Mesothelial cell of epicardium (in vitro differentiated cells): ENCODE results near the gene UPF3A. TPM values are rescaled to one million over a fixed set of nuclear protein-coding genes. Genes with fewer than 3 reads are reported as not detected.

Source experiments
- DNase-seq, 2 experiments: peaks; one replicate each; pipeline ENCODE4 v3.0.0; 2021; ENCODE audit warnings: low spot score in 2 of 2; ENCODE audit not compliant: unreplicated experiment in 2 of 2
- H3K27ac Mint-ChIP-seq: 2 replicates; pipeline ENCODE4 v1.8.0; 2021; ENCODE audit warnings: mixed read lengths
- H3K27me3 Mint-ChIP-seq: 2 replicates; pipeline ENCODE4 v1.8.0; 2021; ENCODE audit warnings: low read depth, mixed read lengths
- H3K36me3 Mint-ChIP-seq: 2 replicates; pipeline ENCODE4 v1.8.0; 2021; ENCODE audit warnings: mixed read lengths
- H3K4me1 Mint-ChIP-seq: 2 replicates; pipeline ENCODE4 v1.8.0; 2021; ENCODE audit warnings: mixed read lengths
- H3K4me3 Mint-ChIP-seq: 2 replicates; pipeline ENCODE4 v1.8.0; 2021; ENCODE audit warnings: mild to moderate bottlenecking, moderate library complexity, mixed read lengths
- H3K9me3 Mint-ChIP-seq: 2 replicates; pipeline ENCODE4 v1.8.0; 2021; ENCODE audit warnings: mixed read lengths
- total RNA-seq: library from RNA; stranded (reverse); gene quantifications from 3 replicates; pipeline ENCODE4 v1.2.1, GENCODE V29; 2021
- TF ChIP-seq, protein P1 (sequence below): fragments of 200-600 bp; sonication (generic); IDR thresholded peaks from one replicate; pipeline ENCODE4 v1.5.0; 2021; ENCODE audit warnings: antibody characterized with exemption; ENCODE audit not compliant: unreplicated experiment

UPF3A gene
- total RNA-seq, 1 donor from 2014 or later: 123 TPM

DNA sequence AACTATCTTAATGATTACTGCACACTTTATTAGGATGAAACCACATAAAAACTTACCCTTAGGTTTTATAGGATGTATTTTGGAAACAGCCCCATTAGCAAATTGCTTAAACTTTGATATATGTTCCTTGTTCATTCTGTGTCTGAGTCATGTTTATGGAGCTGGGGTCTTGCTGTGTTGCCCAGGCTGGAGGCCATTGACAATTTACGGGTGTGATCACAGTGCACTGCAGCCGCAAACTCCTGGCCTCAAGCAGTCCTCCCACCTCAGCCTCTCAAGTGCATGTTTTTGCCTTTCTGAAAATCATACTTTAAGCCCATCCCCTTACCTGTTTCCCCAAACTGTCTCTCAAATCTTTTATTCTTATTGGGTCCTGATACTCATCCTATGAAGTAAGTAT lies 27.7 kb downstream of the UPF3A start:
- H3K4me1 Mint-ChIP-seq: peaks cover 8% of the 10 kb centered on the region
- H3K27me3 Mint-ChIP-seq: no peaks in the 10 kb centered on the region
- H3K27ac Mint-ChIP-seq: no peak overlapping the region
- no peak overlapping the region for H3K4me3 Mint-ChIP-seq
- no peaks in the 10 kb centered on the region for H3K9me3 Mint-ChIP-seq
- H3K36me3 Mint-ChIP-seq: peaks cover 14% of the 10 kb centered on the region
- no peak for DNase-seq
- TF ChIP-seq, protein P1, sequence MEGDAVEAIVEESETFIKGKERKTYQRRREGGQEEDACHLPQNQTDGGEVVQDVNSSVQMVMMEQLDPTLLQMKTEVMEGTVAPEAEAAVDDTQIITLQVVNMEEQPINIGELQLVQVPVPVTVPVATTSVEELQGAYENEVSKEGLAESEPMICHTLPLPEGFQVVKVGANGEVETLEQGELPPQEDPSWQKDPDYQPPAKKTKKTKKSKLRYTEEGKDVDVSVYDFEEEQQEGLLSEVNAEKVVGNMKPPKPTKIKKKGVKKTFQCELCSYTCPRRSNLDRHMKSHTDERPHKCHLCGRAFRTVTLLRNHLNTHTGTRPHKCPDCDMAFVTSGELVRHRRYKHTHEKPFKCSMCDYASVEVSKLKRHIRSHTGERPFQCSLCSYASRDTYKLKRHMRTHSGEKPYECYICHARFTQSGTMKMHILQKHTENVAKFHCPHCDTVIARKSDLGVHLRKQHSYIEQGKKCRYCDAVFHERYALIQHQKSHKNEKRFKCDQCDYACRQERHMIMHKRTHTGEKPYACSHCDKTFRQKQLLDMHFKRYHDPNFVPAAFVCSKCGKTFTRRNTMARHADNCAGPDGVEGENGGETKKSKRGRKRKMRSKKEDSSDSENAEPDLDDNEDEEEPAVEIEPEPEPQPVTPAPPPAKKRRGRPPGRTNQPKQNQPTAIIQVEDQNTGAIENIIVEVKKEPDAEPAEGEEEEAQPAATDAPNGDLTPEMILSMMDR: no peak

DNA sequence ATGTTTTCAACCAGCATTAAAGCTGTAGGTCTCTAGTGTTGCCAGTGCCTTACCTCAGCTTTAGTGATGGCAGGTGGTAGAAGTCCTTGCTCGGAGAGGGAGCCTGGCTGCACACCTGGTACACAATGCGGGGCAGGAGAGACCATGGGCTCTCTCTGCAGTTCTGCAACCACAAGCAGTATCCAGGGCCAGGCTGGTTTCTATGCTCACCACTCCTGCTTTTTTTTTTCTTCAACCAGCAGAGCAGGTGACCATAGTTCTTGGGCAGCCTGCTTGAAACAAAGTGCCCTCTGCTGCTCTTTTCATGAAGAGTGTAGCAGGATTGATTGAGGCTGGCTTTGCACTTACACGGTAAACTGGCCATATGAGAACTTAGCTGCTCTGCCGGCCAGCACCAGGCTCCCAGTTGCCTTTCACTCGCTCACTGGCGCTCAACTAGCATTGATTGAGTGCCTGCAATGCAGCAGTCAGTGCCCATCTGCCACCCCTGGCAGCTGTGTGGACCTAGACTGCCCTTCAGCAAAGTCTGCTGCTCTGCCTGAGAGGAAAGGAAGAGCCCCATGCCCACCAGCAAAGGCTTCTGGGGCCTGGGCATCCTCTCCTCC lies 28.5 kb downstream of the UPF3A start:
- H3K9me3 Mint-ChIP-seq: no peaks in the 10 kb centered on the region
- H3K27me3 Mint-ChIP-seq: no peaks in the 10 kb centered on the region
- H3K27ac Mint-ChIP-seq: no peak overlapping the region
- DNase-seq: no peak
- peaks cover 11% of the 10 kb centered on the region for H3K4me1 Mint-ChIP-seq
- TF ChIP-seq, protein P1: no peak
- no peak overlapping the region for H3K4me3 Mint-ChIP-seq
- H3K36me3 Mint-ChIP-seq: peaks cover 14% of the 10 kb centered on the region

DNA sequence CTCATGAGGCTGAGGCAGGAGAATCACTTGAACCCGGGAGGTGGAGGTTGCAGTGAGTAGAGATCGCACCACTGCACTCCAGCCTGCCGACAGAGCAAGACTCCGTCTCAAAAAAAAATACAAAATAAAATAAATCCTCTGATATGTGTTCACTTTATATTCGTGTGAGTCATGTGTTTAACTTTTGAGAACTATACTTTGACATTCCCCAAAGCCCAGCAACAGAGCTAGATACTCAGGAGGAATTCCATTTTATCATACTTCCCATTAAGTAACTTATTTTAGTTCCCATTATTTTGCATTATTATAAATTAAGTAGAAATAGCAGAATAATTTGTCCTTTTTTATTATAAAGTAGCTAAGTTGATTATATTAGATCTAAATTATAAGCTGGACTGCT lies 29.6 kb downstream of the UPF3A start:
- TF ChIP-seq, protein P1: no peak
- H3K36me3 Mint-ChIP-seq: peaks cover 12% of the 10 kb centered on the region
- no peak overlapping the region for H3K27ac Mint-ChIP-seq
- no peaks in the 10 kb centered on the region for H3K9me3 Mint-ChIP-seq
- H3K4me1 Mint-ChIP-seq: peaks cover 18% of the 10 kb centered on the region
- DNase-seq: no peak
- no peaks in the 10 kb centered on the region for H3K27me3 Mint-ChIP-seq
- no peak overlapping the region for H3K4me3 Mint-ChIP-seq

DNA sequence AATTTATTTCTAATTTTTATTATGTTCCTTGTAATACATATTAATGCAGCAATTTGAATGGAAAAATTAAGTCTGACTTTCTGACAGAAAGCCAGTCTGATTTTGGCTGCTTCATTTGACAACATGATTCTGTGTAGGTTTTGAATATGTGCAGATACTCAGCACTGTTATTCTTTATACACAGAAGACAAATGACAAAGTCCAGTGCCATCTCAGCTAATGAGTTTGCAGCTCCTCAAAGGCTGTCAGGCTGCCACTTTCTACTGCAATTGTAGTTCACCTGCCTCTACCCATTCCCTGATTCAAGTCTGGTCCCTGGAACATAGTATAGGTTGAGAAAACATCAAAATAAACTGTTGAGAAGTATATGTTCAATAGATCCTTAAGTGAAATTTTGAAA lies 30.0 kb downstream of the UPF3A start:
- Mint-ChIP-seq H3K9me3 (no peaks in the 10 kb centered on the region), H3K36me3 (peaks cover 10% of the 10 kb centered on the region), H3K27ac (no peak overlapping the region), H3K4me3 (no peak overlapping the region), H3K4me1 (peaks cover 18% of the 10 kb centered on the region), H3K27me3 (no peaks in the 10 kb centered on the region)
- DNase-seq: no peak
- TF ChIP-seq, protein P1: no peak

DNA sequence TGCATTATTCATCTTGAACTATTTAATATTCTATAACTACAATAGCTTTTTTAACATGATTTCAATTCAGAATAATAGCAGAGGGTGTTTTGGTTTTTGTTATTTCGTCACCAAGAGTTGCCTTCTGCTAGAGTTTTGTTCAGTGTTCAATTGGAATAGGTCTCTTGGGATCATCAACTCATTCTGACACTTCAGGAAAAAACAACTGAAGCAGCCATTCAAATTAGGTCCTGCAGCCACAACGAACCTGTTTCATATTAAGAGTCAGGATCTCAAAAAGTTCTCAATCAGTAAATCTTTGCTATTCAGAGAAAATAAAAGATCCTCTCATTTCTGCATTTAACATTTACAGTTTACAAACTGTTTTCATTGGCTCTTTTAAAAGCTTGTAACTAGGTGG lies 30.5 kb downstream of the UPF3A start:
- Mint-ChIP-seq H3K9me3 (no peaks in the 10 kb centered on the region), H3K4me3 (no peak overlapping the region), H3K27ac (no peak overlapping the region), H3K36me3 (peaks cover 5% of the 10 kb centered on the region), H3K4me1 (peaks cover 18% of the 10 kb centered on the region), H3K27me3 (no peaks in the 10 kb centered on the region)
- TF ChIP-seq, protein P1: no peak
- no peak for DNase-seq
